Keratinocyte (primary cell): ENCODE measurements around the gene CBY1. TPM values are rescaled to one million over a fixed set of nuclear protein-coding genes. Genes with fewer than 3 reads are reported as not detected.
"Not testable (repeated sequence)": the region's sequence is repeated elsewhere in the genome, so short reads cannot be mapped to it uniquely, and the experiment has no call there.

ENCODE experiments used
- DNase-seq: peaks from one replicate; pipeline ENCODE4 v3.0.0-alpha.2; 2011; ENCODE audit warnings: low read depth, missing footprints, low spot score
- FAIRE-seq: peaks from 2 replicates; lab custom pipeline; 2011; peaks lifted over from hg19 to GRCh38; lab: Jason Lieb, UNC
- H2AFZ ChIP-seq: 2 replicates; pipeline ENCODE4 v1.6.0; 2012; ENCODE audit warnings: low read length, control low read depth, inconsistent platforms; ENCODE audit not compliant: control insufficient read depth
- H3K27ac ChIP-seq: 2 replicates; pipeline ENCODE4 v1.5.1; 2011; ENCODE audit warnings: low read length; ENCODE audit not compliant: control insufficient read depth, insufficient read depth
- H3K27me3 ChIP-seq: 3 replicates; pipeline ENCODE4 v1.6.0; 2011; ENCODE audit warnings: low read length; ENCODE audit not compliant: control insufficient read depth, insufficient read depth; ENCODE audit errors: extremely low read depth
- H3K36me3 ChIP-seq, 2 experiments: 2 replicates in 1 of 2; 3 replicates in 1 of 2; pipeline ENCODE4 v1.5.1; 2011; ENCODE audit warnings: low read length in 2 of 2, mild to moderate bottlenecking in 1 of 2; ENCODE audit not compliant: control insufficient read depth in 2 of 2, insufficient read depth in 2 of 2; ENCODE audit errors: extremely low read depth in 1 of 2
- H3K4me1 ChIP-seq: 3 replicates; pipeline ENCODE4 v1.5.1; 2011; ENCODE audit warnings: low read length; ENCODE audit not compliant: control insufficient read depth, insufficient read depth; ENCODE audit errors: extremely low read depth
- H3K4me2 ChIP-seq: 3 replicates; pipeline ENCODE4 v1.6.0; 2011; ENCODE audit warnings: low read depth, low read length; ENCODE audit not compliant: control insufficient read depth, insufficient read depth; ENCODE audit errors: extremely low read depth
- H3K4me3 ChIP-seq, 3 experiments: fragments of 200-600 bp in 1 of 3; sonication (generic) in 1 of 3; 2 replicates in 2 of 3; 3 replicates in 1 of 3; pipeline ENCODE4 v1.5.1; 2011 to 2016; ENCODE audit warnings: low read length in 3 of 3, mild to moderate bottlenecking in 3 of 3, control low read depth in 2 of 3, inconsistent platforms in 1 of 3, low read depth in 1 of 3, mixed read lengths in 1 of 3, mixed run types in 1 of 3, moderate library complexity in 1 of 3; ENCODE audit not compliant: control insufficient read depth in 2 of 3, insufficient read depth in 2 of 3; ENCODE audit errors: extremely low read depth in 1 of 3
- H3K79me2 ChIP-seq: 2 replicates; pipeline ENCODE4 v1.6.0; 2012; ENCODE audit warnings: low read length; ENCODE audit not compliant: control insufficient read depth, insufficient read depth
- H3K9ac ChIP-seq: 3 replicates; pipeline ENCODE4 v1.6.0; 2011; ENCODE audit warnings: low read length; ENCODE audit not compliant: control insufficient read depth, insufficient read depth; ENCODE audit errors: extremely low read depth
- H3K9me1 ChIP-seq: 3 replicates; pipeline ENCODE4 v1.6.0; 2011; ENCODE audit warnings: low read length; ENCODE audit not compliant: control insufficient read depth, insufficient read depth; ENCODE audit errors: extremely low read depth
- H3K9me3 ChIP-seq: 2 replicates; pipeline ENCODE4 v1.5.1; 2012; ENCODE audit warnings: low read depth, low read length; ENCODE audit not compliant: control insufficient read depth
- H4K20me1 ChIP-seq: 3 replicates; pipeline ENCODE4 v1.6.0; 2011; ENCODE audit warnings: low read length; ENCODE audit not compliant: control insufficient read depth, insufficient read depth; ENCODE audit errors: extremely low read depth
- CTCF ChIP-seq, 3 experiments: IDR thresholded peaks in 1 of 3; conservative IDR thresholded peaks in 1 of 3; optimal IDR thresholded peaks in 1 of 3; 2 replicates in 2 of 3; 3 replicates in 1 of 3; pipeline versions ENCODE3 to v1.5.1; 2011; ENCODE audit warnings: low read length in 3 of 3, mild to moderate bottlenecking in 3 of 3, moderate library complexity in 2 of 3, control low read depth in 1 of 3, inconsistent platforms in 1 of 3; ENCODE audit not compliant: insufficient read depth in 2 of 3; ENCODE audit errors: extremely low read depth in 1 of 3
- EZH2 ChIP-seq: IDR thresholded peaks from one replicate; pipeline ENCODE4 v1.6.1; 2012; ENCODE audit warnings: inconsistent platforms, mild to moderate bottlenecking, low read length, moderate library complexity
- dilution Hi-C: fragments of 300-500 bp; cut with MboI; formaldehyde crosslinking; loops from one replicate; pipeline ENCODE4 v1.7.0; 2020; ENCODE audit warnings: low sequenced_read_pairs; ENCODE audit not compliant: extremely low pct_ligation_motif_present
- polyA plus RNA-seq, 5 experiments: library from polyadenylated mRNA; depleted of rRNA in 3 of 5; stranded (reverse) in 3 of 5; stranded (forward) in 1 of 5; unstranded in 1 of 5; fragments of >200 nt; gene quantifications; 1 replicate in 1 of 5; 2 replicates in 3 of 5; 3 replicates in 1 of 5; pipeline versions ENCODE4 v1.2.1 to v1.2.3, GENCODE V29; 2011 to 2012; ENCODE audit warnings: missing spikeins in 2 of 5, low read depth in 1 of 5, low replicate concordance in 1 of 5

Gene CBY1
- polyA plus RNA-seq, 1 donor (not counting 4 experiments of a cell fraction or from before 2014, with no cell fraction given), result 40.3 TPM

GRCh38 chr22:38638728-38639127 is 17.7 kb upstream of the CBY1 start:
- dilution Hi-C loops, result no loop called here
- no peak for TF ChIP-seq CTCF (optimal IDR thresholded peaks at IDR 0.05 in 1 of 3, IDR thresholded peaks at IDR 0.05 in 1 of 3, conservative IDR thresholded peaks at IDR 0.05 in 1 of 3; ENCODE audit: extremely low read depth in 1 of 3, insufficient read depth in 2 of 3, low read length in 3 of 3)
- TF ChIP-seq EZH2, result no peak
- no peak for FAIRE-seq

GRCh38 chr22:38641476-38642040 is 14.9 kb upstream of the CBY1 start:
- Histone ChIP-seq H2AFZ (no peak overlapping the region), H3K36me3 (no peaks in the 10 kb centered on the region), H3K79me2 (no peaks in the 10 kb centered on the region), H3K27ac (no peak overlapping the region), H3K9ac (no peak overlapping the region), H3K27me3 (no peaks in the 10 kb centered on the region), H4K20me1 (no peaks in the 10 kb centered on the region), H3K4me3 (no peak overlapping the region), H3K4me2 (no peak overlapping the region), H3K9me1 (no peaks in the 10 kb centered on the region), H3K4me1 (peaks cover 7% of the 10 kb centered on the region), H3K9me3 (no peaks in the 10 kb centered on the region)
- dilution Hi-C loops, result no loop called here
- no peak for FAIRE-seq
- no peak for TF ChIP-seq CTCF (optimal IDR thresholded peaks at IDR 0.05 in 1 of 3, IDR thresholded peaks at IDR 0.05 in 1 of 3, conservative IDR thresholded peaks at IDR 0.05 in 1 of 3; ENCODE audit: extremely low read depth in 1 of 3, insufficient read depth in 2 of 3, low read length in 3 of 3)
- TF ChIP-seq EZH2, result no peak
- DNase-seq, result no peak

More at GRCh38 chr22:38638728-38639127, 17.7 kb upstream of the CBY1 start:
- no peak overlapping the region for H2AFZ ChIP-seq
- H3K9ac ChIP-seq, result no peak overlapping the region
- H4K20me1 ChIP-seq, result no peaks in the 10 kb centered on the region
- H3K36me3 ChIP-seq, result no peaks in the 10 kb centered on the region
- no peak overlapping the region for H3K4me3 ChIP-seq
- H3K27me3 ChIP-seq, result no peaks in the 10 kb centered on the region
- H3K9me3 ChIP-seq, result no peaks in the 10 kb centered on the region
- no peak overlapping the region for H3K4me2 ChIP-seq
- no peak overlapping the region for H3K27ac ChIP-seq
- H3K4me1 ChIP-seq, result no peaks in the 10 kb centered on the region
- no peaks in the 10 kb centered on the region for H3K79me2 ChIP-seq
- no peak for DNase-seq
- no peaks in the 10 kb centered on the region for H3K9me1 ChIP-seq

GRCh38 chr22:38644245-38644644 is 12.2 kb upstream of the CBY1 start:
- dilution Hi-C loops, H3K4me2 ChIP-seq, H3K79me2 ChIP-seq, H2AFZ ChIP-seq, H4K20me1 ChIP-seq, H3K36me3 ChIP-seq, DNase-seq, H3K9me3 ChIP-seq, H3K9me1 ChIP-seq, H3K27me3 ChIP-seq, H3K9ac ChIP-seq, H3K4me1 ChIP-seq, H3K4me3 ChIP-seq, H3K27ac ChIP-seq: not testable (repeated sequence)
- FAIRE-seq, result peak; percentile 82
